Choroid plexus epithelial cell (primary cell): ENCODE results near the gene HSPG2.

Experiments
- DNase-seq: peaks from one replicate; pipeline ENCODE4 v3.0.0-alpha.2; 2010; ENCODE audit warnings: low read depth
- H3K4me3 ChIP-seq: 2 replicates; pipeline ENCODE4 v1.5.1; 2011; ENCODE audit warnings: low read depth, mild to moderate bottlenecking, control low read depth, low read length, moderate library complexity
- CTCF ChIP-seq: conservative IDR thresholded peaks from 2 replicates; pipeline ENCODE4 v1.5.1; 2011; ENCODE audit warnings: low read depth, mild to moderate bottlenecking, control low read depth, inconsistent platforms, low read length, moderate library complexity

HSPG2 gene

DNA sequence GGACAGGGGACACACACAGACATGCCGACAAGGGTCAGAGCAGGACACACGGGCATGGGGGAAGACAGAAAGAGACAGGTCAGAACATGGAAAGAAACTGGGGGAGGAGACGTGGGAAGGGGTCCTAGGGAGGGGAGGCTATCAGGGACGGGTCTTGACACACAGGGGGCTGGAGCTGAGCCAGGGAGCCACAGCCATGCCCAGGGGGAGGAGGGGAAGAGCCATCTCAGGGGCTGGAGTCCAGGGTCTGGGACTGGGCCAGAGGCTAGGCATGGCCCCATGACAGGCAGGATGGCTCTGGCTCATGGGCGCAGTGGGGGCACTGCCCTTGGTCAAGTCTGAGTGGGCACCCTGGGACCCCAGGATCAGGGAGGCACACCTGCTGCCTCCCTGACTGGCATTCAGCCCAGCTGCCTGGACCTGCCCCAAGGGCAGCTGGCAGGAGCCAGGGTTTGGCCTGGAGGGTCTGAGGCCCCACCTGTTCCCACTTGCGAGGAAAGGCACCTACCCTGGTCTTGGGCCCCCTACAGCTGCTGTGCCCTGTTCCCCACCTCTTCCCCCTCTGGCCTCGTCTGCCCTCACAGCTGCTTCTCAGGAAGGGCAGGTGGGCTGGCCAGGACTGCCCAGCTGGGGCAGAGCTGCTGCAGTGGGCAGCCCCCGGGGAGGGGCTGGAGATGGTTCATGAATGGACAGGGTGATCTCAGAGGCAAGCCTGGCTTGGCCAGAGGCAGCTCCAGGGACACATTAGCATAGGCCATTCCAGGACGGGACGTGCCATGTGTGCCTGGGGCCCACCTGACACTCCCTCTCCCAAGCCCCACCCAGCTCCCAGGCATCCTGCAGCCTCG, 42.9 kb downstream of the HSPG2 start:
- H3K4me3 ChIP-seq, result no peak overlapping the region
- DNase-seq, result no peak
- TF ChIP-seq CTCF, result no peak

DNA sequence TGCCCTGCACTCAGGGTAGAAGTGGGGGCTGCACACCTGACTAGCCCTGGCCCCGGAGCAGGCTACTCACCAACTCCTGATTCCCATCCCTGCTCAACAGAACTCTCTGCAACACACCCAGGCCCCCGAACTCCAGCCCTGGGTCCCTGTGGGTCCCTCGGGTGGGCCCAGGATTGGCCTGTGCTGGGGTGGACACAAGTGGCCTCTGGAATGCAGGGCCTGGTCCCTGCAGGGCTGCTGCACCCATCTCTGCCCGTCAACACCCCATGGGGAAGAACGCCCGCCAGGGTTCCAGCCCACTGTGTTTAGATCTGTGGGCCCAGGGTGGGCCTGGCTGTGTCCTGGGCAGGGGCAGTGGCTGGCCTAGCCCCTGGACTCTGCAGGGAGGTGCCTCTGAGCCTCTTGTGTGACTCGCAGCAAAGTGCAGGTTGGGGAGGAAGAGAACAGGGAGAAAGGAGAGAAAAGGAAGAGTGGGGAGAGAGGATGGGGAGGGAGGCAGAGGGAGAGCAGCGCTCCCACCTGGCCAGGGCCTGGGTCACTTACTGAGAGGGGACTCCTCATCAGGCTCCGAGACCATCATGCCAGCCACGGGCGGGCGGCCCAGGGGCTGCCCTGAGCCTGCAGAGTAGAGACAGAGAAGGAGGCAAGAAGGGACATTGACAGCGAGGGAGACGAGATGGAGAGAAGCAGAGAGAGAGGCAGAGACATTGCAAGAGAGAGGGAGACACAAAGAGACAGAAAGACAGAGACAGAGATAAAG, 43.9 kb downstream of the HSPG2 start:
- H3K4me3 ChIP-seq, result no peak overlapping the region
- DNase-seq, result no peak
- no peak for TF ChIP-seq CTCF

DNA sequence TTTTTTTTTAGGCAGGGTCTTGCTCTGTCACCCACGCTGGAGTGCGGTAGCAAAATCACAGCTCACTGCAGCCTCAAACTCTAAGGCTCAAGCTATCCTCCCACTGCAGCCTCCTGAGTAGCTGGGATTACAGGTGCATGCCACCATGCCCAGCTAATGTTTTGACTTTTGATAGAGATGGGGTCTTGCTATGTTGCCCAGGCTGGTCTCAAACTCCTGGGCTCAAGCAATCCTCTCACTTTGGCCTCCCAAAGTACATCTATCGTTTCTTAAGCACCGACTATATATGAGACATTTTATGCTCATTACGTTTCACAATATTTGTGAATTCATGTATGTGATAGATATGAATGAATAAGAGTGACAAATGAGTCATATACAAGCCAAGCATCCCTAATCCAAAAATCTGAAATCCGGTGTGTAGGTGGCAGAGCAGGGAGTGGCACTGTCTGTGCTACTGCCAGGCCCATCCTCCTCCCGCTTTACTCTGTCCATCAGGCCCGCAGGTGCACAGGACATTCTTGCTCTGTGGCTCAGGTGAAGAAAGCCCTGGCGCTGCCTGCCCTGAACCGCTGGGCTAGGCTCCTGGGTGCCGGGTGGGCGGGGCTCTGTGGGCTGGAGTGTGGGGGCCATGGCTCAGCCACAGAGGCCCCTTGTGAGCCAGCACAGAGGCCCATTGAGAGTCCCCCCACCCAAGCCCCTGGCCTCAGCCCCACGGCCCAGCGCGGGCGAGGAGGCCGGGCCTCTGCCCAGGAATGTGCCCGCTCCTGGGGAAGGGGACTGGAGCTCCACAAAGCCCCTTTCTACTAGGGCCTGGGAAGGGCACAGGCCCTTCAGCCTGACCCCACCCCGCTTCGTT, 45.3 kb downstream of the HSPG2 start:
- TF ChIP-seq CTCF, result no peak
- no peak for DNase-seq
- H3K4me3 ChIP-seq, result no peak overlapping the region

- DNase-seq, result no peak
- H3K4me3 ChIP-seq, result no peak overlapping the region
- TF ChIP-seq CTCF, result no peak
Measured at GRCh38 chr1:21891081-21891480, 46.0 kb downstream of the HSPG2 start.

DNA sequence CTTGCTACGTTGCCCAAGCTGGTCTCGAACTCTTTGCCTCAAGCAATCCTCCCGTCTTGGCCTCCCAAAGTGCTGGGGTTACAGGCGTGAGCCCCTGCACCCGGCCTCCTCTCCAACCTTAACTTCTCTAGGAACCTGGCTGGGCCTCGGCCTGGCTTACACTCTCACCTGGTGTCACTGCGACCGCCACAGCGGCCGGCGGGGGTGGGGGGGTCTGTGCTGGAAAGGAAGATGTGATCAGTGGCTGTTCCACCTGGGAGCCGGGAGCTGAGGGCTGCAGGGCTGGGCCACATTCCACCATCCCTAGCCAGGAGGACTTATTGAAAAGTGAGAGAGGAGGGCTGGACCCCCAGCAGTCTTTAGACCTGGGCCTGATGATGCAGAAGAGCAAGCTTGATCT, 48.6 kb downstream of the HSPG2 start:
- no peak for DNase-seq
- no peak for TF ChIP-seq CTCF
- H3K4me3 ChIP-seq, result no peak overlapping the region

GRCh38 chr1:21887796-21888195, 49.3 kb downstream of the HSPG2 start:
- DNase-seq, result no peak
- no peak overlapping the region for H3K4me3 ChIP-seq
- TF ChIP-seq CTCF, result no peak
